Stomach smooth muscle (tissue), 2 donors: ENCODE data around the gene SLC4A4.

Experiments
- H3K27ac ChIP-seq: one replicate; pipeline ENCODE4 v1.7.0; 2013; ENCODE audit warnings: mild to moderate bottlenecking, low read length, inconsistent platforms
- H3K27me3 ChIP-seq, 2 donors: one replicate each; pipeline ENCODE4 v1.7.0; 2013; ENCODE audit warnings: low read length in 2 of 2; ENCODE audit not compliant: insufficient read depth in 2 of 2, control insufficient read depth in 1 of 2
- H3K36me3 ChIP-seq, 2 donors: one replicate each; pipeline ENCODE4 v1.7.0; 2013; ENCODE audit warnings: low read length in 2 of 2; ENCODE audit not compliant: control insufficient read depth in 2 of 2, insufficient read depth in 2 of 2
- H3K4me1 ChIP-seq: one replicate; pipeline ENCODE4 v1.7.0; 2013; ENCODE audit warnings: low read length; ENCODE audit not compliant: control insufficient read depth, insufficient read depth
- H3K4me3 ChIP-seq, 2 donors: one replicate each; pipeline ENCODE4 v1.7.0; 2013; ENCODE audit warnings: low read length in 2 of 2
- H3K9ac ChIP-seq, 2 donors: one replicate each; pipeline ENCODE4 v1.7.0; 2013; ENCODE audit warnings: low read length in 2 of 2, mild to moderate bottlenecking in 1 of 2
- H3K9me3 ChIP-seq, 2 donors: one replicate each; pipeline ENCODE4 v1.7.0; 2013; ENCODE audit warnings: low read length in 2 of 2; ENCODE audit not compliant: control insufficient read depth in 2 of 2
- donor health status: healthy.
- donor health status: Pancreatic carcinoma.

SLC4A4 gene

GRCh38 chr4:71382125-71382899 lies 43.5 kb downstream of the SLC4A4 start:
- Histone ChIP-seq H3K36me3 (no peaks in the 10 kb centered on the region), H3K9me3 (no peaks in the 10 kb centered on the region), H3K4me1 (no peaks in the 10 kb centered on the region), H3K27ac (no peak overlapping the region), H3K9ac (no peak overlapping the region), H3K27me3 (no peaks in the 10 kb centered on the region), H3K4me3 (no peak overlapping the region)

GRCh38 chr4:71382900-71383560 lies 44.2 kb downstream of the SLC4A4 start:
- Histone ChIP-seq H3K4me3 (no peak overlapping the region), H3K36me3 (no peaks in the 10 kb centered on the region), H3K9ac (no peak overlapping the region), H3K27me3 (no peaks in the 10 kb centered on the region), H3K4me1 (no peaks in the 10 kb centered on the region), H3K9me3 (no peaks in the 10 kb centered on the region), H3K27ac (no peak overlapping the region)

- Histone ChIP-seq H3K36me3 (no peaks in the 10 kb centered on the region), H3K4me1 (no peaks in the 10 kb centered on the region), H3K9ac (no peak overlapping the region), H3K9me3 (no peaks in the 10 kb centered on the region), H3K4me3 (no peak overlapping the region), H3K27me3 (no peaks in the 10 kb centered on the region), H3K27ac (no peak overlapping the region)
Observed at GRCh38 chr4:71383984-71384383, 45.2 kb downstream of the SLC4A4 start.

- Histone ChIP-seq H3K9me3 (no peaks in the 10 kb centered on the region), H3K27me3 (no peaks in the 10 kb centered on the region), H3K27ac (no peak overlapping the region), H3K36me3 (no peaks in the 10 kb centered on the region), H3K4me3 (no peak overlapping the region), H3K4me1 (no peaks in the 10 kb centered on the region), H3K9ac (no peak overlapping the region)
Observed at GRCh38 chr4:71389149-71389827, 50.5 kb downstream of the SLC4A4 start.

- no peaks in the 10 kb centered on the region for H3K9me3 ChIP-seq
- no peak overlapping the region for H3K9ac ChIP-seq
- no peaks in the 10 kb centered on the region for H3K4me1 ChIP-seq
- H3K27ac ChIP-seq, result no peak overlapping the region
- H3K27me3 ChIP-seq, result no peaks in the 10 kb centered on the region
- no peak overlapping the region for H3K4me3 ChIP-seq
- H3K36me3 ChIP-seq, result no peaks in the 10 kb centered on the region
Observed at GRCh38 chr4:71392109-71392508, 53.3 kb downstream of the SLC4A4 start.

- no peaks in the 10 kb centered on the region for H3K36me3 ChIP-seq
- no peak overlapping the region for H3K27ac ChIP-seq
- no peak overlapping the region for H3K9ac ChIP-seq
- no peaks in the 10 kb centered on the region for H3K27me3 ChIP-seq
- H3K4me3 ChIP-seq, result no peak overlapping the region
- H3K4me1 ChIP-seq, result no peaks in the 10 kb centered on the region
- H3K9me3 ChIP-seq, result no peaks in the 10 kb centered on the region
Observed at GRCh38 chr4:71396382-71396781, 57.6 kb downstream of the SLC4A4 start.

GRCh38 chr4:71400810-71401209 lies 62.0 kb downstream of the SLC4A4 start:
- Histone ChIP-seq H3K36me3 (no peaks in the 10 kb centered on the region), H3K27ac (no peak overlapping the region), H3K4me3 (no peak overlapping the region), H3K4me1 (no peaks in the 10 kb centered on the region), H3K27me3 (no peaks in the 10 kb centered on the region), H3K9ac (no peak overlapping the region), H3K9me3 (no peaks in the 10 kb centered on the region)

- Histone ChIP-seq H3K9me3 (no peaks in the 10 kb centered on the region), H3K9ac (no peak overlapping the region), H3K4me3 (no peak overlapping the region), H3K27me3 (no peaks in the 10 kb centered on the region), H3K27ac (no peak overlapping the region), H3K36me3 (no peaks in the 10 kb centered on the region), H3K4me1 (no peaks in the 10 kb centered on the region)
Observed at GRCh38 chr4:71402616-71403015, 63.8 kb downstream of the SLC4A4 start.

GRCh38 chr4:71404049-71404448 lies 65.2 kb downstream of the SLC4A4 start:
- Histone ChIP-seq H3K27me3 (no peaks in the 10 kb centered on the region), H3K27ac (no peak overlapping the region), H3K36me3 (no peaks in the 10 kb centered on the region), H3K4me3 (no peak overlapping the region), H3K4me1 (no peaks in the 10 kb centered on the region), H3K9ac (no peak overlapping the region), H3K9me3 (peaks cover 0 to 4% of the 10 kb centered on the region in 2 donors)

GRCh38 chr4:71405791-71406190 lies 67.0 kb downstream of the SLC4A4 start:
- Histone ChIP-seq H3K9me3 (peaks cover 0 to 4% of the 10 kb centered on the region in 2 donors), H3K27me3 (no peaks in the 10 kb centered on the region), H3K4me1 (no peaks in the 10 kb centered on the region), H3K27ac (no peak overlapping the region), H3K36me3 (no peaks in the 10 kb centered on the region), H3K9ac (no peak overlapping the region), H3K4me3 (no peak overlapping the region)
